Suprapubic skin (tissue), 4 donors: ENCODE measurements around the gene FOXM1. TPM values are rescaled to one million over a fixed set of nuclear protein-coding genes. Genes with fewer than 3 reads are reported as not detected.

Experiments
- DNase-seq, 2 donors: peaks; one replicate each; pipeline ENCODE4 v3.0.0-alpha.2; 2019; ENCODE audit warnings: low spot score in 2 of 2
- H3K27ac ChIP-seq: fragments of 200-600 bp; sonication (generic); one replicate; pipeline ENCODE4 v1.5.1; 2019
- H3K27me3 ChIP-seq: fragments of 200-600 bp; sonication (generic); one replicate; pipeline ENCODE4 v1.5.1; 2019
- H3K36me3 ChIP-seq: fragments of 200-600 bp; sonication (generic); one replicate; pipeline ENCODE4 v1.5.1; 2019
- H3K4me1 ChIP-seq: fragments of 200-600 bp; sonication (generic); one replicate; pipeline ENCODE4 v1.5.1; 2019
- H3K4me3 ChIP-seq: fragments of 200-600 bp; sonication (generic); one replicate; pipeline ENCODE4 v1.5.1; 2019; ENCODE audit warnings: mild to moderate bottlenecking
- H3K9me3 ChIP-seq: fragments of 200-600 bp; sonication (generic); one replicate; pipeline ENCODE4 v1.5.1; 2019
- EP300 ChIP-seq: sonication (generic); formaldehyde crosslinking; IDR thresholded peaks from one replicate; pipeline ENCODE4 v1.6.1; 2017; ENCODE audit warnings: antibody characterized with exemption
- POLR2A ChIP-seq, 2 donors: fragments of 450-650 bp; IDR thresholded peaks; one replicate each; pipeline ENCODE4 v1.6.1; 2017; ENCODE audit warnings: antibody characterized with exemption in 2 of 2, mild to moderate bottlenecking in 2 of 2, moderate library complexity in 2 of 2
- POLR2AphosphoS5 ChIP-seq, 3 donors: sonication (generic); formaldehyde crosslinking; IDR thresholded peaks; one replicate each; pipeline ENCODE4 v1.6.1; 2017; ENCODE audit warnings: antibody characterized with exemption in 3 of 3
- WGBS: methylation state at CpG from one replicate; pipeline ENCODE4 v1.1.5; 2018; 5-methylcytosine and 5-hydroxymethylcytosine counted together
- total RNA-seq, 4 donors: library from RNA; depleted of rRNA; stranded (reverse); fragments of >200 nt; gene quantifications; one replicate each; pipeline ENCODE4 v1.1.0, GENCODE V29; 2016
- TF ChIP-seq, protein P1 (sequence below), 2 donors: fragments of 200-600 bp in 1 of 2; fragments of 450-650 bp in 1 of 2; sonication (generic) in 1 of 2; IDR thresholded peaks; one replicate each; pipeline ENCODE4 v1.5.1; 2016 to 2019; ENCODE audit warnings: antibody characterized with exemption in 2 of 2, mild to moderate bottlenecking in 1 of 2, moderate library complexity in 1 of 2

FOXM1 gene
- total RNA-seq, 4 donors from 2014 or later: 4.1 to 9.2 (median 7.1) TPM

DNA sequence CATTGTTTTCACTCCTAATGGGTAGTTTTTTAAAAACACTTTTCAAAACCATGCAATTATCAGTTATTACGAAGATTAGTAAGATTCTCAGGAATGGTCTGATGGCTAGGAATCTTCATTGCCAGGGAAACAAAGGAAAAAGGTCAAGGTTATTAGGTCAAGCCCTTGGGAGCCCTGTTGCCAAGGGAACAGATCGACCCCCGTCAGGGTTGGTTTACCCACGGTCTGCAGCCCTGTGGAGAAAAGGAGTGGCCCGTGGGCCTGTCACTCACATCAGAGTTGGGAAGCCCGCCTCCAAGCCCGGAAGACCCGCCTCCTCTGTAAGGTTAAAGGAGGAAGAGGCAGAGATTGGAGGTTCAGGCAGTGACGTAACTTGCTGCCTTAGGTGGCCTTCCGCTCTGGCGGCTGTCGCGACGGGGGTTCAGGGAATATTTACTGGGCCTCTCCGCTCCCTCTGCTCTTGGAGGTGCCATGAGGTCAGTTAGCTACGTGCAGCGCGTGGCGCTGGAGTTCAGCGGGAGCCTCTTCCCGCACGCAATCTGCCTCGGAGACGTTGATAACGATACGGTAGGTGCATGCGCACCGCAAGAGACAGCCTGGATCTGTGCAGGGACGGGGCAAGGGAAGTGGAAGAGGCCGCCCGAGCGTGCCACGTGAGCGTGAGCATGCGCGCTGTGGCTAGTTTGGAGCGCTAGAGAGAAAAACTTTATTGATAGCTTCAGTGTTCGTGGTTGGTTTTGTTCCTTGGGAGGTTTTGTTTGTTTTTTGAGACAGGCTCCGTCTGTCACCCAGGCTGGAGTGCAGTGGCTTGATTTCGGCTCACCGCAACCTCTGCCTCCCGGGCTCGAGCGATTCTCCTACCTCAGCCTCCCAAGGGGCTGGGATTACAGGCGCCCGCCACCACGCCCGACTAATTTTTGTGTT is 64.4 kb downstream of the FOXM1 start, which contains the start of gene ITFG2:
TSS of gene ITFG2 (plus strand) at position 379 of the 924 bp plus-strand sequence. CDS start at position 472, 93 bp downstream.
- Histone ChIP-seq H3K27me3 (no peaks in the 10 kb centered on the region), H3K36me3 (peaks cover 10% of the 10 kb centered on the region), H3K9me3 (no peaks in the 10 kb centered on the region), H3K4me3 (peak within 1 kb of the TSS; percentile 63), H3K27ac (peak within 1 kb of the TSS; percentile 92), H3K4me1 (peaks cover 22% of the 10 kb centered on the region)
- WGBS: under 1% methylated on average over 32 of the region's 48 CpGs
- TF ChIP-seq POLR2AphosphoS5 (IDR thresholded peaks at IDR 0.05) (peak; percentile 79 to 95 (median 93)), POLR2A (IDR thresholded peaks at IDR 0.05) (peak in 1 of 2 donors; percentile 82), EP300 (no peak)
- TF ChIP-seq, protein P1, sequence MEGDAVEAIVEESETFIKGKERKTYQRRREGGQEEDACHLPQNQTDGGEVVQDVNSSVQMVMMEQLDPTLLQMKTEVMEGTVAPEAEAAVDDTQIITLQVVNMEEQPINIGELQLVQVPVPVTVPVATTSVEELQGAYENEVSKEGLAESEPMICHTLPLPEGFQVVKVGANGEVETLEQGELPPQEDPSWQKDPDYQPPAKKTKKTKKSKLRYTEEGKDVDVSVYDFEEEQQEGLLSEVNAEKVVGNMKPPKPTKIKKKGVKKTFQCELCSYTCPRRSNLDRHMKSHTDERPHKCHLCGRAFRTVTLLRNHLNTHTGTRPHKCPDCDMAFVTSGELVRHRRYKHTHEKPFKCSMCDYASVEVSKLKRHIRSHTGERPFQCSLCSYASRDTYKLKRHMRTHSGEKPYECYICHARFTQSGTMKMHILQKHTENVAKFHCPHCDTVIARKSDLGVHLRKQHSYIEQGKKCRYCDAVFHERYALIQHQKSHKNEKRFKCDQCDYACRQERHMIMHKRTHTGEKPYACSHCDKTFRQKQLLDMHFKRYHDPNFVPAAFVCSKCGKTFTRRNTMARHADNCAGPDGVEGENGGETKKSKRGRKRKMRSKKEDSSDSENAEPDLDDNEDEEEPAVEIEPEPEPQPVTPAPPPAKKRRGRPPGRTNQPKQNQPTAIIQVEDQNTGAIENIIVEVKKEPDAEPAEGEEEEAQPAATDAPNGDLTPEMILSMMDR (IDR thresholded peaks at IDR 0.05): no peak
- peak; percentile 99 for DNase-seq

DNA sequence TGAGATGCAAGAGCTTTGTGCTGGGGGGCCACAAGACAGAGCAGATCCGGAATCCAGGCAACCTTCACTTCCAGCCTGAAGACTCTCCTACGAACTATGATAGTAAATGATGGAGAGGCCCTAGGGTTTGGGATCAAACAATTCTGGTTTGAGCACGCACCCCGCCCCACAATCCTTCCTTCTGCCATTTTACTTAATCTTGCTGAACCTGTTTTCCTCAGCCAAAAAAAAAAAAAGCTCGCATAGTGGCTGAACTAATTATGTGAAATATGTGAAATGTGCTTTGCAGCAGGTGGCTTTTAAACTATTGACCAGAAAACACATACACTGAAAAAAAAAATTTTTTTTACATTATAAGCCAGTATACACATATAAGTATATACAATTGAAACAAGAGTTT is 65.2 kb downstream of the FOXM1 start:
- Histone ChIP-seq H3K4me3 (peak overlapping the region; percentile 63), H3K36me3 (peaks cover 7% of the 10 kb centered on the region), H3K4me1 (peaks cover 22% of the 10 kb centered on the region), H3K27me3 (no peaks in the 10 kb centered on the region), H3K27ac (peak overlapping the region; percentile 92), H3K9me3 (no peaks in the 10 kb centered on the region)
- 53% methylated on average over 5 of the region's 5 CpGs for WGBS
- TF ChIP-seq POLR2A (IDR thresholded peaks at IDR 0.05) (no peak), EP300 (no peak), POLR2AphosphoS5 (IDR thresholded peaks at IDR 0.05) (no peak)
- no peak for DNase-seq

Other genes starting within 250 kb of the FOXM1 start
- gene FKBP4, start 82.2 kb downstream of the FOXM1 start, total RNA-seq: 10 to 100 TPM; 54.3 to 65.6 (median 59.5) TPM
- gene ITFG2, start 64.5 kb downstream of the FOXM1 start, total RNA-seq: 10 to 100 TPM; 22.4 to 93.3 (median 35.8) TPM
- gene NRIP2, start 42.1 kb downstream of the FOXM1 start, total RNA-seq: 1 to 10 TPM in 3 of 4 donors, under 1 TPM in 1; 0.48 to 4.7 (median 1.9) TPM
- not detected for gene TEX52, start 20.1 kb downstream of the FOXM1 start, total RNA-seq
- gene RHNO1, start within 50 bp of the FOXM1 start, total RNA-seq: 10 to 100 TPM; 17.2 to 33.1 (median 21.0) TPM
- gene TULP3, start 13.7 kb upstream of the FOXM1 start, total RNA-seq: 10 to 100 TPM; 21.0 to 55.8 (median 35.6) TPM
- gene TEAD4, start 82.2 kb upstream of the FOXM1 start, total RNA-seq: 10 to 100 TPM; 13.0 to 28.4 (median 17.2) TPM
- gene TSPAN9, start 200.2 kb upstream of the FOXM1 start, total RNA-seq: 10 to 100 TPM; 27.8 to 47.2 (median 34.3) TPM